ENCODE results near the gene SOST. TPM values are rescaled to one million over a fixed set of nuclear protein-coding genes. Genes with fewer than 3 reads are reported as not detected.

The SOST gene
- total RNA-seq, 4 donors from 2014 or later = not detected

DNA sequence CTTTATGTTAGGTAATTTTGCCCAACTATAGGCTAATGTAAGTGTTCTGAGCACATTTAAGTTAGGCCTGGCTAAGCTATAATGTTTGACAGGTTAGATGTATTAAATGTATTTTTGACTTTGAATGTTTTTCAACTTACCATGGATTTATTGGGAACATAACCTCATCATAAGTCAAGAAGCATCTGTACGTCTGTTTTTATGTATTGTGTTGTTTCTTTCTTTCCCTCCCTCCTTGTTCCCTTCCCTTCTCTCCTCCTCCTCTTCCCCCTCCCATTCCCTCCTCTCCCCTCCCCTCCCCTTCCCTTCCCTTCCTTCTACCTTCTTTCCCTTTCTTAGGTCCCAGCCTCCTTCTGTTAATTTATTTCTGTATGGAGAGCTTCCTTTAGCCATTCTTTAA, 30.9 kb upstream of the SOST start:
- intact Hi-C loops (cut with DNase I; ENCODE audit: low total_unique reads) = no loop called here
- H3K27me3 ChIP-seq = no peaks in the 10 kb centered on the region
- TF ChIP-seq POLR2A (IDR thresholded peaks at IDR 0.05) = no peak
- TF ChIP-seq, protein P1, sequence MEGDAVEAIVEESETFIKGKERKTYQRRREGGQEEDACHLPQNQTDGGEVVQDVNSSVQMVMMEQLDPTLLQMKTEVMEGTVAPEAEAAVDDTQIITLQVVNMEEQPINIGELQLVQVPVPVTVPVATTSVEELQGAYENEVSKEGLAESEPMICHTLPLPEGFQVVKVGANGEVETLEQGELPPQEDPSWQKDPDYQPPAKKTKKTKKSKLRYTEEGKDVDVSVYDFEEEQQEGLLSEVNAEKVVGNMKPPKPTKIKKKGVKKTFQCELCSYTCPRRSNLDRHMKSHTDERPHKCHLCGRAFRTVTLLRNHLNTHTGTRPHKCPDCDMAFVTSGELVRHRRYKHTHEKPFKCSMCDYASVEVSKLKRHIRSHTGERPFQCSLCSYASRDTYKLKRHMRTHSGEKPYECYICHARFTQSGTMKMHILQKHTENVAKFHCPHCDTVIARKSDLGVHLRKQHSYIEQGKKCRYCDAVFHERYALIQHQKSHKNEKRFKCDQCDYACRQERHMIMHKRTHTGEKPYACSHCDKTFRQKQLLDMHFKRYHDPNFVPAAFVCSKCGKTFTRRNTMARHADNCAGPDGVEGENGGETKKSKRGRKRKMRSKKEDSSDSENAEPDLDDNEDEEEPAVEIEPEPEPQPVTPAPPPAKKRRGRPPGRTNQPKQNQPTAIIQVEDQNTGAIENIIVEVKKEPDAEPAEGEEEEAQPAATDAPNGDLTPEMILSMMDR (IDR thresholded peaks at IDR 0.05) = no peak
- DNase-seq = no peak
- no peak overlapping the region for H3K27ac ChIP-seq
- H3K4me1 ChIP-seq = no peaks in the 10 kb centered on the region
- no peaks in the 10 kb centered on the region for H3K9me3 ChIP-seq
- no peak overlapping the region for H3K4me3 ChIP-seq
- no peaks in the 10 kb centered on the region for H3K36me3 ChIP-seq

DNA sequence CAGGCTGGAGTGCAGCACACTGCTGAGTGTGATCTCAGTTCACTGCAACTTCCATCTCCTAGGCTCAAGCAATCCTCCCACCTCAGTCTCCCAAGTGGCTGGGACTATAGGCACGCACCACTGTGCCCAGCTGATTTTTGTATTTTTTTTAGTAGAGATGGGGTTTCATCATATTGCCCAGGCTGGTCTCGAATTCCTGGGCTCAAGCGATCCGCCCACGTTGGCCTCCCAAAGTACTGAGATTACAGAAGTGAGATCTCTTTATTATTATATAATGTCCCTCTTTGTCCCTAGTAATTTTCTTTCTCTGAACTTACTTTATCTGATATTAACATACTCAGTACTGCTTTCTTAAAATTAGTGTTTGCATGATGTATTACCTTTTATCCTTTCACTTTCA, 29.9 kb upstream of the SOST start:
- H3K27me3 ChIP-seq = no peaks in the 10 kb centered on the region
- H3K9me3 ChIP-seq = no peaks in the 10 kb centered on the region
- no peaks in the 10 kb centered on the region for H3K4me1 ChIP-seq
- TF ChIP-seq, protein P1 (IDR thresholded peaks at IDR 0.05) = no peak
- TF ChIP-seq POLR2A (IDR thresholded peaks at IDR 0.05) = no peak
- no peak overlapping the region for H3K4me3 ChIP-seq
- H3K36me3 ChIP-seq = no peaks in the 10 kb centered on the region
- no peak for DNase-seq
- no peak overlapping the region for H3K27ac ChIP-seq
- intact Hi-C loops (cut with DNase I; ENCODE audit: low total_unique reads) = no loop called here

DNA sequence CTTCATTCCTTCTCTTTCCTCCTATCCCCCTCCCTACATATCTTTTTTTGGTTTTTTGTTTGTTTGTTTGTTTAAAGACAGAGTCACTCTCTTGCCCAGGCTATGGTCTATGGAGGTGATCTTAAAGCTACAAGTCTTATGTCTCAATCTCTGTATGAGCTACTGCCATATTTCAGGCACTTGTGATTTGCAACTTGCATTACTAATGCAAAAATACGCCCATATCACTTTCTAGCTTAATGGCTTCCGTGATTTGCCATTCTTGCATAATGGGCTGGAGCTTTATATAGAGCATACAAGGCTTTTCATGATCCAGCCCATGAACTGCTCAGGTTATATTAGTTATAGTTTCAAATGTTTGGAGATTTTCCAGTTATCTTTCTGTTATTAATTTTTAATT, 29.1 kb upstream of the SOST start:
- no peak for DNase-seq
- H3K36me3 ChIP-seq = no peaks in the 10 kb centered on the region
- H3K27me3 ChIP-seq = no peaks in the 10 kb centered on the region
- no peak for TF ChIP-seq POLR2A (IDR thresholded peaks at IDR 0.05)
- TF ChIP-seq, protein P1 (IDR thresholded peaks at IDR 0.05) = no peak
- H3K4me1 ChIP-seq = no peaks in the 10 kb centered on the region
- no peak overlapping the region for H3K27ac ChIP-seq
- no peak overlapping the region for H3K4me3 ChIP-seq
- intact Hi-C loops (cut with DNase I; ENCODE audit: low total_unique reads) = no loop called here
- no peaks in the 10 kb centered on the region for H3K9me3 ChIP-seq

DNA sequence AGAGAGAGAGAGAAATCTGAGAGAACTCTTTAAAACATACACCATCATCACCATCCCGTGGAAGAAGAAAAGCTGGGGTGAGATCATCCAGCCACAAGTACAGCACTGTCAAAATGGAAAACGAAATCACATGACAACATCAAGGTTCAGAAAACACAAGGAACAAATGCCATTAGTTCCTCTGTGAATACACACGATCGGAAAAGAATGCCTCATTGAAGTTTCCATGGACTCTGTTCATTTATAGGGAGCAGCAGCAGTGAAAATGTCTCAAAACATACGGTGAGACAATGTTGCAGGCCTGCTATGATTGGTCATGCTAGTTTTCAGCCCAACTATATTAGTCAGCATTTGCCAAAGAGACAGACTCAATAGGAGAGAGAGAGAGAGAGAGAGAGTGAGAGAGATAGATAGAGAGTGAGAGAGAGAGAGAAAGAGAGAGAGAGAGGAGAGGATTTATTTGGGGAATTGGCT, 26.1 kb upstream of the SOST start:
- H3K9me3 ChIP-seq = no peaks in the 10 kb centered on the region
- no peak for DNase-seq
- H3K27me3 ChIP-seq = no peaks in the 10 kb centered on the region
- no peak overlapping the region for H3K27ac ChIP-seq
- intact Hi-C loops (cut with DNase I; ENCODE audit: low total_unique reads) = no loop called here
- peaks cover 0 to 2% of the 10 kb centered on the region in 2 donors for H3K4me1 ChIP-seq
- no peaks in the 10 kb centered on the region for H3K36me3 ChIP-seq
- no peak overlapping the region for H3K4me3 ChIP-seq
- TF ChIP-seq, protein P1 (IDR thresholded peaks at IDR 0.05) = no peak
- TF ChIP-seq POLR2A (IDR thresholded peaks at IDR 0.05) = no peak

DNA sequence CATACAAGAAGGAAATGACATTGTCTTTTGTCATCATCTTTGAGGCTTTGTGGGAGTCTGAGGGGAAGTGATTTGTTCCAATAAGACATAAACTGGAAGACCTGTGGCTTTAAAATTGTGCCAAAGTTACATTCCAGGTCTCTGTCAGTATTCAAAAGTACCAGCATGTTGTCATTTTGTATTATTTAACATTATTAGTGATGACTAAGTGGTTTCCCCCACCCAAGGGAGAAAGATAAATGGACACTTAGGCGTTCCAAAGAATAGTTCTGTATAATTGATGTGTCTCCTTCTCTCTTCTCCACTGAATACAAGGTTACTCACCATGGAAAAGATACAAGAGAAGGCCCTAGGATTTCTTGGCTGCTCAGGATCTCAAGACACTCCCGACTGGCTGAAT, 25.5 kb upstream of the SOST start:
- Histone ChIP-seq H3K27ac (no peak overlapping the region), H3K4me1 (peaks cover 0 to 6% of the 10 kb centered on the region in 2 donors), H3K36me3 (no peaks in the 10 kb centered on the region), H3K27me3 (no peaks in the 10 kb centered on the region), H3K4me3 (no peak overlapping the region), H3K9me3 (no peaks in the 10 kb centered on the region)
- TF ChIP-seq POLR2A (IDR thresholded peaks at IDR 0.05) = no peak
- TF ChIP-seq, protein P1 (IDR thresholded peaks at IDR 0.05) = no peak
- DNase-seq = no peak
- intact Hi-C loops (cut with DNase I; ENCODE audit: low total_unique reads) = no loop called here
